HL-60 (cell line): ENCODE data around the gene S100PBP.

ENCODE experiments used
- DNase-seq, 2 experiments: peaks; one replicate each; pipeline ENCODE4 v3.0.0-alpha.2; 2010 to 2020; ENCODE audit warnings: low read depth in 1 of 2, low spot score in 1 of 2
- H3K27ac ChIP-seq: fragments of 250-450 bp; sonication (Bioruptor Pico); replicated peaks from 2 replicates; pipeline ENCODE4 v1.5.1; 2020; ENCODE audit warnings: mild to moderate bottlenecking, moderate library complexity
- H3K27me3 ChIP-seq: fragments of 250-450 bp; sonication (Bioruptor Pico); 2 replicates; pipeline ENCODE4 v1.5.1; 2021; ENCODE audit warnings: mild to moderate bottlenecking, moderate library complexity; ENCODE audit not compliant: insufficient read depth, poor library complexity, severe bottlenecking
- H3K4me3 ChIP-seq: replicated peaks from 2 replicates; pipeline ENCODE4 v1.5.1; 2011; ENCODE audit warnings: mild to moderate bottlenecking, control low read depth, low read length; ENCODE audit not compliant: insufficient read depth
- CTCF ChIP-seq: IDR thresholded peaks from one replicate; pipeline ENCODE4 v1.5.1; 2011; ENCODE audit warnings: low read length, control low read depth, inconsistent platforms; ENCODE audit not compliant: insufficient read depth
- GABPA ChIP-seq: IDR thresholded peaks from 2 replicates; pipeline ENCODE4 v1.6.1; 2012; ENCODE audit warnings: low read depth
- POLR2AphosphoS5 ChIP-seq: IDR thresholded peaks from 2 replicates; pipeline ENCODE4 v1.6.1; 2012; ENCODE audit warnings: low read depth
- REST ChIP-seq: IDR thresholded peaks from 2 replicates; pipeline ENCODE4 v1.6.1; 2012; ENCODE audit warnings: low read depth; ENCODE audit not compliant: insufficient replicate concordance
- SPI1 ChIP-seq: IDR thresholded peaks from 2 replicates; pipeline ENCODE4 v1.6.1; 2012; ENCODE audit warnings: low read depth, mild to moderate bottlenecking, borderline replicate concordance

Gene S100PBP

GRCh38 chr1:32811265-32811664 is 6.2 kb upstream of the S100PBP start:
- H3K27ac ChIP-seq, result no peak overlapping the region
- no peak for TF ChIP-seq REST
- TF ChIP-seq GABPA, result no peak
- no peak for TF ChIP-seq SPI1
- no peak for TF ChIP-seq CTCF
- TF ChIP-seq POLR2AphosphoS5, result no peak
- H3K4me3 ChIP-seq, result no peak overlapping the region
- H3K27me3 ChIP-seq, result no peaks in the 10 kb centered on the region
- no peak for DNase-seq

GRCh38 chr1:32811917-32812316 is 5.5 kb upstream of the S100PBP start:
- TF ChIP-seq CTCF (no peak), POLR2AphosphoS5 (no peak), GABPA (no peak), REST (no peak), SPI1 (no peak)
- DNase-seq, result no peak
- H3K27me3 ChIP-seq, result no peaks in the 10 kb centered on the region
- H3K4me3 ChIP-seq, result no peak overlapping the region
- H3K27ac ChIP-seq, result no peak overlapping the region

- H3K27me3 ChIP-seq, result no peaks in the 10 kb centered on the region
- no peak overlapping the region for H3K4me3 ChIP-seq
- peak in 1 of 2 experiments; percentile 12 for DNase-seq
- no peak overlapping the region for H3K27ac ChIP-seq
- no peak for TF ChIP-seq POLR2AphosphoS5
- no peak for TF ChIP-seq REST
- TF ChIP-seq SPI1, result no peak
- TF ChIP-seq CTCF, result no peak
- no peak for TF ChIP-seq GABPA
These were observed 3.3 kb upstream of the S100PBP start for GRCh38 chr1:32813941-32814739.
